A673 (cell line): ENCODE measurements around the gene FILIP1. TPM values are rescaled to one million over a fixed set of nuclear protein-coding genes. Genes with fewer than 3 reads are reported as not detected.

Experiments
- BruUV-seq: library from RNA; stranded (reverse); fragments of 400-500 nt; replicated peaks from 2 replicates; lab custom pipeline; 2021; lab: Mats Ljungman, UMichigan
- CTCF ChIA-PET: fragments of 300-600 bp; sonication (Branson Sonifier 250); formaldehyde crosslinking; loops from one replicate; lab custom pipeline; 2022; ENCODE audit warnings: antibody characterized with exemption; lab: Charles Lee
- POLR2A ChIA-PET: fragments of 300-600 bp; sonication (Branson Sonifier 250); formaldehyde crosslinking; loops from one replicate; lab custom pipeline; 2022; ENCODE audit warnings: antibody characterized with exemption; ENCODE audit not compliant: low non-redundant PET; lab: Charles Lee
- DNase-seq: peaks from one replicate; pipeline ENCODE4 v3.0.0-alpha.2; 2015; ENCODE audit warnings: low spot score
- H3K27ac ChIP-seq: fragments of 200-600 bp; sonication (generic); 2 replicates; pipeline ENCODE4 v1.5.1; 2016; ENCODE audit warnings: mixed run types, low read depth, mild to moderate bottlenecking, mixed read lengths, antibody characterized with exemption, low read length; ENCODE audit not compliant: poor library complexity, severe bottlenecking
- H3K27me3 ChIP-seq: fragments of 200-600 bp; sonication (generic); replicated peaks from 2 replicates; pipeline ENCODE4 v1.6.1; 2017; ENCODE audit warnings: mixed run types, low read depth, mild to moderate bottlenecking, mixed read lengths, antibody characterized with exemption, low read length; ENCODE audit not compliant: insufficient read depth, poor library complexity
- H3K36me3 ChIP-seq: fragments of 200-600 bp; sonication (generic); 2 replicates; pipeline ENCODE4 v1.6.1; 2016; ENCODE audit warnings: mixed run types, mild to moderate bottlenecking, mixed read lengths, antibody characterized with exemption, low read length; ENCODE audit not compliant: insufficient read depth, poor library complexity, severe bottlenecking
- H3K4me1 ChIP-seq: fragments of 200-600 bp; sonication (generic); 2 replicates; pipeline ENCODE4 v1.6.1; 2017; ENCODE audit warnings: mixed run types, mild to moderate bottlenecking, mixed read lengths, antibody characterized with exemption, low read length; ENCODE audit not compliant: insufficient read depth, poor library complexity, severe bottlenecking
- H3K4me3 ChIP-seq: fragments of 200-600 bp; sonication (generic); 2 replicates; pipeline ENCODE4 v1.5.1; 2016; ENCODE audit warnings: low read depth, mixed run types, mild to moderate bottlenecking, mixed read lengths, low read length; ENCODE audit not compliant: poor library complexity, severe bottlenecking
- H3K9me3 ChIP-seq: fragments of 200-600 bp; sonication (generic); 2 replicates; pipeline ENCODE4 v1.6.1; 2016; ENCODE audit warnings: mixed run types, low read depth, mild to moderate bottlenecking, mixed read lengths, antibody characterized with exemption, low read length; ENCODE audit not compliant: poor library complexity, severe bottlenecking
- EZH2 ChIP-seq: fragments of 200-600 bp; sonication (generic); IDR thresholded peaks from 2 replicates; pipeline ENCODE4 v1.6.1; 2017; ENCODE audit warnings: borderline replicate concordance, low read depth, mild to moderate bottlenecking, mixed read lengths, antibody characterized with exemption, low read length; ENCODE audit not compliant: poor library complexity, severe bottlenecking
- intact Hi-C: fragments of 100-400 bp; cut with micrococcal nuclease; formaldehyde crosslinking; loops from one replicate; pipeline ENCODE4 v1.10.0; 2022; ENCODE audit not compliant: unreplicated experiment
- total RNA-seq: library from RNA; stranded (reverse); gene quantifications from 2 replicates; pipeline ENCODE4 v1.2.3, GENCODE V29; 2021
- TF ChIP-seq, protein P1 (sequence below): fragments of 300-800, 200-600 bp; sonication (generic); conservative IDR thresholded peaks from 2 replicates; pipeline ENCODE4 v1.5.1; 2017; ENCODE audit warnings: low read depth, mild to moderate bottlenecking, antibody characterized with exemption, low read length, moderate library complexity, mixed read lengths

The FILIP1 gene
- total RNA-seq, 1 experiment from 2014 or later = 0.32 TPM

- no peaks in the 10 kb centered on the region for H3K36me3 ChIP-seq
- intact Hi-C loops = no loop called here
- no peak for DNase-seq
- no TSS peak for BruUV-seq
- no peak overlapping the region for H3K27ac ChIP-seq
- TF ChIP-seq, protein P1, sequence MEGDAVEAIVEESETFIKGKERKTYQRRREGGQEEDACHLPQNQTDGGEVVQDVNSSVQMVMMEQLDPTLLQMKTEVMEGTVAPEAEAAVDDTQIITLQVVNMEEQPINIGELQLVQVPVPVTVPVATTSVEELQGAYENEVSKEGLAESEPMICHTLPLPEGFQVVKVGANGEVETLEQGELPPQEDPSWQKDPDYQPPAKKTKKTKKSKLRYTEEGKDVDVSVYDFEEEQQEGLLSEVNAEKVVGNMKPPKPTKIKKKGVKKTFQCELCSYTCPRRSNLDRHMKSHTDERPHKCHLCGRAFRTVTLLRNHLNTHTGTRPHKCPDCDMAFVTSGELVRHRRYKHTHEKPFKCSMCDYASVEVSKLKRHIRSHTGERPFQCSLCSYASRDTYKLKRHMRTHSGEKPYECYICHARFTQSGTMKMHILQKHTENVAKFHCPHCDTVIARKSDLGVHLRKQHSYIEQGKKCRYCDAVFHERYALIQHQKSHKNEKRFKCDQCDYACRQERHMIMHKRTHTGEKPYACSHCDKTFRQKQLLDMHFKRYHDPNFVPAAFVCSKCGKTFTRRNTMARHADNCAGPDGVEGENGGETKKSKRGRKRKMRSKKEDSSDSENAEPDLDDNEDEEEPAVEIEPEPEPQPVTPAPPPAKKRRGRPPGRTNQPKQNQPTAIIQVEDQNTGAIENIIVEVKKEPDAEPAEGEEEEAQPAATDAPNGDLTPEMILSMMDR = no peak
- no peak for TF ChIP-seq EZH2
- no peaks in the 10 kb centered on the region for H3K9me3 ChIP-seq
- no peak overlapping the region for H3K4me3 ChIP-seq
- POLR2A ChIA-PET = no interaction called here
- no peaks in the 10 kb centered on the region for H3K4me1 ChIP-seq
- CTCF ChIA-PET = no interaction called here
- no peaks in the 10 kb centered on the region for H3K27me3 ChIP-seq
Observed at GRCh38 chr6:75403563-75404080, 90.0 kb downstream of the FILIP1 start.

GRCh38 chr6:75402296-75402695 is 91.3 kb downstream of the FILIP1 start:
- Histone ChIP-seq H3K4me1 (no peaks in the 10 kb centered on the region), H3K4me3 (no peak overlapping the region), H3K27ac (no peak overlapping the region), H3K9me3 (no peaks in the 10 kb centered on the region), H3K36me3 (no peaks in the 10 kb centered on the region), H3K27me3 (no peaks in the 10 kb centered on the region)
- DNase-seq = no peak
- ChIA-PET CTCF (no interaction called here), POLR2A (no interaction called here)
- BruUV-seq = no TSS peak
- intact Hi-C loops = no loop called here
- TF ChIP-seq, protein P1 = no peak
- no peak for TF ChIP-seq EZH2

GRCh38 chr6:75397656-75398465 is 95.7 kb downstream of the FILIP1 start:
- Histone ChIP-seq H3K27me3 (no peaks in the 10 kb centered on the region), H3K9me3 (no peaks in the 10 kb centered on the region), H3K27ac (no peak overlapping the region), H3K4me3 (no peak overlapping the region), H3K36me3 (no peaks in the 10 kb centered on the region), H3K4me1 (no peaks in the 10 kb centered on the region)
- ChIA-PET CTCF (no interaction called here), POLR2A (no interaction called here)
- no peak for DNase-seq
- no TSS peak for BruUV-seq
- no peak for TF ChIP-seq EZH2
- TF ChIP-seq, protein P1 = no peak
- intact Hi-C loops = no loop called here
